Measurements from ENCODE around the gene ZXDB.
"Not testable (repeated sequence)": the region's sequence is repeated elsewhere in the genome, so short reads cannot be mapped to it uniquely, and the experiment has no call there.

The ZXDB gene

GRCh38 chrX:57591284-57592159, at the start of gene ZXDB:
ZXDB (plus strand) TSS chrX:57592011; CDS start chrX:57592049, 38 bp downstream.
- not testable (repeated sequence) for DNase-seq

GRCh38 chrX:57565198-57565597, 26.6 kb upstream of the ZXDB start:
- DNase-seq = no peak

GRCh38 chrX:57573754-57574153, 18.1 kb upstream of the ZXDB start:
- DNase-seq = no peak

- not testable (repeated sequence) for DNase-seq
These were observed 8.9 kb upstream of the ZXDB start for GRCh38 chrX:57582948-57583347.

- no peak for DNase-seq
These were observed 8.3 kb upstream of the ZXDB start for GRCh38 chrX:57583477-57583876.

GRCh38 chrX:57586360-57586759, 5.5 kb upstream of the ZXDB start:
- no peak for DNase-seq

- no peak for DNase-seq
These were observed 4.7 kb upstream of the ZXDB start for GRCh38 chrX:57587062-57587461.

- no peak for DNase-seq
These were observed 4.2 kb upstream of the ZXDB start for GRCh38 chrX:57587607-57588006.

GRCh38 chrX:57592160-57592893, 516 bp downstream of the ZXDB start:
- peak; percentile 31 for DNase-seq

GRCh38 chrX:57592894-57593215, 1.0 kb downstream of the ZXDB start:
- DNase-seq = peak; percentile 34

- no peak for DNase-seq
These were observed 3.6 kb downstream of the ZXDB start for GRCh38 chrX:57595381-57595811.

GRCh38 chrX:57596109-57596508, 4.3 kb downstream of the ZXDB start:
- no peak for DNase-seq

GRCh38 chrX:57596516-57596915, 4.7 kb downstream of the ZXDB start:
- no peak for DNase-seq

GRCh38 chrX:57607295-57608187, 15.7 kb downstream of the ZXDB start:
- DNase-seq = no peak

GRCh38 chrX:57613351-57613750, 21.5 kb downstream of the ZXDB start:
- DNase-seq = not testable (repeated sequence)

GRCh38 chrX:57629438-57629837, 37.6 kb downstream of the ZXDB start:
- DNase-seq = not testable (repeated sequence)

GRCh38 chrX:57640674-57641016, 48.8 kb downstream of the ZXDB start:
- no peak for DNase-seq

GRCh38 chrX:57641338-57641737, 49.5 kb downstream of the ZXDB start:
- DNase-seq = no peak

GRCh38 chrX:57643698-57644097, 51.9 kb downstream of the ZXDB start:
- DNase-seq = no peak

GRCh38 chrX:57647020-57647419, 55.2 kb downstream of the ZXDB start:
- DNase-seq = no peak

Measured in stimulated activated CD8-positive, alpha-beta memory T cell treated with anti-CD3 and anti-CD28 coated beads, Interleukin-4, amount 100 ng/mL, for 48 hours (primary cell).